CD4-positive, alpha-beta T cell treated with Interleukin-6 at 100 ng/mL for 8 hours (primary cell): ENCODE results near the gene SAMMSON.

Source experiments
- DNase-seq: peaks from one replicate; pipeline ENCODE4 v3.0.0-alpha.2; 2020; ENCODE audit warnings: mixed read lengths, low spot score

Gene SAMMSON

GRCh38 chr3:70090322-70090913 is 90.9 kb downstream of the SAMMSON start:
- no peak for DNase-seq

- DNase-seq, result no peak
Observed at GRCh38 chr3:70094197-70094596, 94.7 kb downstream of the SAMMSON start.

GRCh38 chr3:70095260-70095659 is 95.7 kb downstream of the SAMMSON start:
- DNase-seq, result no peak

DNA sequence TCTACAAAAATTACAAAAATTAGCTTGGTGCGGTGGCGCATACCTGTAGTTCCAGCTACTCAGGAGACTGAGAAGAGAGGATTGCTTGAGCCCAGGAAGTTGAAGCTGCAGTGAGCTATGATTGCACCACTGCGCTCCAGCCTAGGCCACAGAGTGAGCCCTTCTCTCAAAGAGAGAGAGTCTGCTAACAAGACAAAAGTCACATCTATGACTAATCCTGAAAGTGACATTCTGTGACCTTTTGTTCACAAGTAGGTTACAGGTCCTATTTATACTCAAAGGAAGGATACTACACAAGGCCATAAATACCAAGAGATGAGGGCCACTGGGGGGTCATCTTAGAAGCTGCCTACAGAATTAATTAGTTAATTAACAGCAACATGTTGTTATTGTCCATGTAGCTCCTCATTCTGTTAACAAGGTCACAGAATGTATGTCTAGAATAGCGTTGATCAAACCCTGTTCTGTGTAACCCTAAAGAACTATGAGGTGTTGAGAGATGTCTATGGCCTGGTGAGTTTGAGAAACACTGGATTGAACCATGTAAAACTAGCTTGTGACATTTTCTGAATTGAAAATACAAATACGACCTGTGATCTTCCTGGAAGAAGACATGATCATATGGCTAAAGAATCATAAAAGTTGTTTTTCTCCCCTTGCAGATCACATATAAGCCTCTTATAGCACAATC is 97.0 kb downstream of the SAMMSON start:
- no peak for DNase-seq

DNA sequence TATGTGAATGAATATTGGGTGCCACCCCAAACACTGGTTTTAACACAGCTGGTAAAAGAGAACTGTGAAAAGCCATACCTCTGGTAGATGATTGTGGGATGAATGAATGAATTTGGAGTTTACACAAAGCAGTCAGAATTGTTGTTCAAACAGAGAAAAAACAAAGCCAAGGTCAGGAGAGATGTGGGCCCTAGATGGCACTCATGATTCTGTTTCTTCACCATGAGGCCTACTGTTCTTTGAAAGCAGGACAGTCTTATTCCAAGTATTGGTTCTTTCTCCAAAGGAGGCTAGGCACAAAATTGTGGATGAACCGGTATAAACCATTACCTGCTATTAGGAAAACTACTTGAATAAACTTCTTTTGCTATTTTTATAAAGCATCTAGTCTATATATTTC is 97.6 kb downstream of the SAMMSON start:
- DNase-seq, result no peak

DNA sequence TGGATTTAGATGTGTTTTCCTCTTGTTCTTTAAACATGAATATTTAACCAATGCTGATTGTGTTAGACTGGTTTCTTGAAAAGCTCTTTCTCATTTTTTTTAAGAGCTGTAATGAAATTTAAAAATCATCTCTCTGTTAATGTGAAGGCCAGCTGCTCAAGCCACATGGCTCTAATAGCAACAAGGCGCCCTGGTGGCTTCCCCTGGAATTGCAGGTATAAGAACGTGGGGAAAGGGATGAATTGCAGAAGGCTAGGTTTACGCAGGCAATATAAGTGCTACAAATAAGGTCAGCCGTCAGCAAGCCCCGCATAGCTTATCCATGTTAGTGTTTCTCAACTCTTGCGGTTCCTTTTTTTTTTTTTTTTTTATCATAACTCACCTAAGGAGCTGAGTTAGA is 108.5 kb downstream of the SAMMSON start:
- no peak for DNase-seq

DNA sequence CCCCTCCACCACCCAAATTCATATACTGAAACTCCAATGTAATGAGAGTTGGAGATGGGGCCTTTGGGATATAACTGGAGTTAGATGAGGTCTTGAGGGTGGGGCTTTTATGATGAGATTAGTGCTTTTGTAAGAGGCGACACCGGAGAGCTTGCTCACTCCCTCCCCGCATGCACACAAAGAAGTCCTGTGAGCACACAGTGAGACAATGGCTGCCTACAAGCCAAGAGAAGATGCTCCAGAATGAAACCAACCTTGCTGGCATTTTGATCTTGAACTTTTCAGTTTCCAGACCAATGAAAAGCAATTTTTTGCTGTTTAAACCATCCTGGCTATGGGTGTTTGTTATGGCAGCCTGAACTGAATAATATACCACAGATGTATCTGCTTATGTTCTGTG is 109.0 kb downstream of the SAMMSON start:
- no peak for DNase-seq

DNA sequence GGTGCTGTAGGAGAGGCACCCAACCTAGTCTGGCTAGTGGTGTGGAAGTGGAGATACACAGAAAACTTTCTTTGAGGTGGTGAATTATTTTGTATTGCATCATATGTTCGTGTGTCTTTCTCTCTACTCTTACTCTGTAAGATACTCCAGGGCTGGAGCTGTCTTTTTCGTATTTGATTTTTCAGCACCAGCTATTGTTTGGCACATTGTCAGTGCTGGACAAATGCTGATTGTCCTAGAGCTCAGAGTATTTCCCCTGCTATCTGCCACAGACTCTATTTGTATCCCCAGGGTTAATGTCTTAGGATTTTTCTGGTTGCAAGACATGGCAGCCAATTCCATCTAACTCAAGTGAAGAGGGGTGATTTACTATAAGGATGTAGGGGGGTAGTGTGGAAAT is 110.5 kb downstream of the SAMMSON start:
- DNase-seq, result no peak

DNA sequence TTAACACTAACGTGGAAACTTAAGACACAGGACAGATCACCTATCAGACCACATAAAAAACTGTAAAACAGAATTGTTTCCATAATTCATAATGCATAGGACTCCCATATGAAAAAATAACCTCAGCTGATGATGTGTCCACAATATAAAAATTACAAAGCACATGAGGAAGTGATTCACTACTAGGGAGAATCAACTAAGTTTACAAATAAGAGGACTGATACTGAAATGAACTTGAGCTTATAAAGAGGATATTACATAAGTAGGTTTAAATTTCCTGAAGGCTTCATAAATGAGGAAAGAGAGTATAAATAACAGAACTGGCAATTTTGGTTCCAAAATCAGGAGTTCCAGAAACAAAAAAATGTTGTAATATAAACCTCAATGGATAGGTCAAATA is 111.9 kb downstream of the SAMMSON start:
- no peak for DNase-seq

- no peak for DNase-seq
Observed at GRCh38 chr3:70112751-70113150, 113.2 kb downstream of the SAMMSON start.

DNA sequence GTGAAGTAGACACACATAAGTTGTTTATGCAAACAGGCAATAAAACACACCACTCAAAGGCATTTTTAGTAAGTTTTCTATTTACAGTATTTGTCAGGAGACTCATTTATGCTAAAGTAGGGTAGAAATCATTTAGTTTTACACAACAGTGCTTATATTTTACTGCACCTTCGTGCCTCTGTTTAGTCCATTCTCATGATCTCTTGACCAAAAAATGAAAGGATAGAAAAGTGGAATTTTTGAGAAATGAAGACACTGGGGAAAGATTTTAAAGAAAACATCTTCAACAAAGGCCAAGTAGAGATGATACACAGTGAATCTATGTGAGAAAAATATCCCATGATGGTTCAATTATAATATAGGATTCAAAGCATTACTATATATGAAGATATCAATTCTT is 114.9 kb downstream of the SAMMSON start:
- DNase-seq, result no peak

DNA sequence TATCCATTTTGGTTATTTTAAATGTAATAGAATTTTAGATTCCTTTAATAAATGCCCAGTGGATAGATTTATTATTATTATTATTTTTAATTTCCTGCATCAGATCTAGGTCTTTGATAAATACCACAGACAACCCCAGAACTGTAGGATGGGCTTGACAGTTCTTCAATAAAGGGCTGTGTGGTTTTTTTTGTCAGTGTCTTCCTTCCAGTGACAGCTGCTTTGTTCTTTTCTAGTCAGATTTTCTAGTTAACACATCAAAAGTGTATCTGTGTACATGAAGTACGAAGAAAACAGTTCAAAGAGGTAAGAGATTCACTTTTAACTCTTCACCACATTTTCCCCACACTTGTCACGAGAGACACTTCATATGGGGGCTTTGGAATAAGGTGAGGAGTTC is 120.3 kb downstream of the SAMMSON start:
- DNase-seq, result no peak
